T-helper 2 cell (primary cell): ENCODE measurements around the gene COL19A1.

ENCODE experiments used
- DNase-seq, 5 experiments: peaks; one replicate each; pipeline versions ENCODE4 v3.0.0 to v3.0.0-alpha.2; 2012 to 2022

The COL19A1 gene

DNA sequence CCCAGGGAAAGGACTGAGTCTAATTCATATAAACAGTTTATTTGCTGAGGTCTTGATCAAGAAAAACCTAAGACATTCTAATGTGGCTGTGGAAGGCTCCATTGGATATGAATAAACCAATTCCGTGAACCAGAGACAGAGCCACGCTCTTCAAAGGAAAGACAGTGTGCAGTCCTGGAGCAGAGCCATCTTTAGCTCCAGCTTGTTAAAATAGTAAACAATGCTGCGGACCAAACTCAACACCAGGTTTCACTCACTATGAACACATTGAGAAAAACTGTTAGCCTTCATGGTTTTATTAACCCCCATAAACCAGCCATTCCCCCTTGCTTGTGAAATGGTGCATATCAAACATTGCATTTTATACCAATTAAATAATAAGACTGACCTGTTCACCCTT lies 374.7 kb downstream of the COL19A1 start:
- DNase-seq: no peak

DNA sequence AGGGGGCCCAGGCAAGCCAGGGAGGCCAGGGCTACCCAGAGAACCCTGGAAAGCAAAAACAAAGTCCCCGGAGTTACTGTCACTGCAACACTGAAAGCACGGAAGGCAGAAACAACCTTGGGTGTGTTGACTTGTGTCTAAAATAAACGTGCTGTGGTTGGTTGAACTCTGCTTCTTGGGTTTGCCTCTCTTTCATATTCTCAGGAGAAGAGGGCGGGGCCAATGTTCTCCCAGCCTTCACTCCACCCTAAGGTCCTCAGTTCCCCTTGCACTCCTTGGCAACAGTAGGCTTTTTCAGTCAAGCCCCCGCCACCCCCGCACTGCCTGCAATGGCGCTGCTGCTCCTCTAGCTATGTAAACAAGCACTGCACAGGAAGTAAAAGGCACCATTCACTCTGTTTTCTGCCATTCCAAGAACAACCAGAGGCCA lies 375.6 kb downstream of the COL19A1 start:
- DNase-seq: no peak

DNA sequence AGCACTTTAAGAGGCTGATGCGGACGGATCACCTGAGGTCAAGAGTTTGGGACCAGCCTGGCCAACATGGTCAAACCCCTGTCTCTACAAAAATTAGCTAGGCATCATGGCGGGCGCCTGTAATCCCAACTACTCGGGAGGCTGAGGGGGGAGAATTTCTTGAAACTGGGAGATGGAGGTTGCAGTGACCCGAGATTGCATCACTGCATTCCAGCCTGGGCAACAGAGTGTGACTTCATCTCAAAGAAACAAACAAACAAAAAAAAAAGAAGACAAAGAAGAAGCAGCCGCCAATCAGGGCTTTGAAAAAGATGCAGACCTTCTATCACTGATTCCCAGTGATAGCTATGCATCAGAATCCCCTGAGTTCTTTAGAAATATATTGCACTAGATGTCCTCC lies 379.8 kb downstream of the COL19A1 start:
- DNase-seq: no peak

DNA sequence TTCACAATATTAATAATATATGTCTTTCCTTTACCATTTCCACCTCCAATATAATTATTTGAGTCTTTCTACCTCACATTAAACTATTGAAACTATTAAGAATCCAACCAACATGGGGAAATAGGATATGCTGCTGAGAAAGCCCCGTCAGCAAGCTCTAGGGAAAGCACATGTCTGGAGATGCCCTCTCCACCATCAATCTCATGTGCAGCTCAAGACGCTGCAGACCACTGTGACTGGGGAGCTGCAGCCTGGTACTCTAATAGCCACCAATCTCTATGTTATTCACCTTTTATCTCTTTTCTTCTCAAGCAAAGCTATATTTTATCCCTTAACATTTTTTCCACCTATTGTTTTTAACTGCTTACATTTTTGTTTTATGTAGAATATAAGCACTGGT lies 386.2 kb downstream of the COL19A1 start:
- DNase-seq: no peak

DNA sequence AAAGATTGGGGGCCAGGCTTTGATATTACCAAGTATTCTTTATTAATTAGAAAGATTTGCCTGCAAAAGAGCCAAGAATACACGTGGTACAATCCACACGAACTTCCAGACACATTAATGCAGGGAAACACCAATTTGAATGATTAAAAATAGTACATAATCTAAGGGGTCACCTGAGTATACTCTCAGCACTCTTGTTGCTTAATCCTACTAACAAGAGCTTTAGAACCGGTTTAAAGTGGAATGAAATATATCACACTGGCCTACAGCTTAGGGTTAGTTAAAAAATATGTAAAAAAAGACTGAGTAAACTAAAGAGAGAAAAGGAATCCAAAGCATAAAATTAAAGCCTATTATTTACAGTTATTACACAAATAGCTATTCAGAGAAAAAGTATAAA lies 387.6 kb downstream of the COL19A1 start:
- DNase-seq: no peak

DNA sequence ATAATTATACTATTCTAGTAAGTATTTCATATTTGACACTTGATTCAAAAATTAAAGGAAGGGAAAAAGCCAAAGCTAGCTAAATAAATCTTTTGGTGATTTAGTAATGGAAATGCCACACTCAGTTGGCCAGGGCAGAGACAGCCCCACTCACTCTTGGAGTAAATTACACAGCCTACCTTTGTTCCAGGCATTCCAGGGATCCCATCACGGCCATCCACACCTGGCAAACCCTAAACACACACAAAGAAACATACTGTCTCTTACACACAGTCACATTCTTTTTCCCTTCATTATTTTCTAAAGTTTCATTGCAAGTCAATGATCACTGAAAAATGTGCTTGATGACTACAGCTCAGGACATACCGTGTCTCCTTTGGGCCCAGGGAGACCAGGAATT lies 388.4 kb downstream of the COL19A1 start:
- DNase-seq: no peak

DNA sequence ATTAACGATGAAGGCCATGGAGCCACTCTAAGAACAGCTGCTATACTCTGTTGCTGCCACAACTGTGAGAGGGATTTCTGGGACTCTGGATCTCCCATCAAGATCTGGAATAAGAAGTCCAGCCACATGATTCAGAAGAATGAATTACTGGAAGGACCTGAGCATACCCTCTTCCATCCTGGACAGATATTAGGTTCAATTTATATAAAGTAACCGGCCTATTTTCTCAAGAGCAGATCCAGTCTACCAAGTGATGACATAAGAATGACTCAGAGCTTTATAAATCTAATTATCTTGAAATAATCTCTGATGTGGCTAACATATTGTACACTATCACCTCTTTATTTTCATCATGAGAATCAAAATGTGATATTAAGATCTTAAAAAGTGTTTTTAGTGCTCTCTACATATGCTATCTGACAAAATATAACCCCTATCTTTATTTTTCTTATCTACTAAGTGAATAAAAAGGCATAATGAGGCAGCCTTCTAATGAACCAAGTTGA lies 391.5 kb downstream of the COL19A1 start:
- DNase-seq: no peak

DNA sequence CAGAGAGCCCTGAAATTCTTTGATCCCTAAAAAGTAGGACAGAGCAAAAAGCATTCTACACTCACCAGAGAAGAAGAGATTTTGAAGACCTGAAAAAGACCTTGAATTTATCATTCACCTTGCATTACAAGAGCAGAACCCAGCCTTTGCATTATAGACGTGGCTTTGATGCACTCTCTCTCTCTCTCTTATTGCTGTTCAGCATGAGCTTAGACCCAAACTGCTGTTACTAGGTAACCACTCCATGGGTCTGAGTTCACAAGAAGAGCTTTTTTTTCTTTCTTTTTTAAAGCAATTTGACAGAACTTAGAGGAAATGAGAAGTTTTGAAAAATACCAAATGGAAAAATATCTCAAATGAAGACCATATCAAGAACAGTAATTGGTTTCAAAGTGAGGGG lies 392.1 kb downstream of the COL19A1 start:
- DNase-seq: no peak
